Dermis microvascular lymphatic vessel endothelial cell (primary cell): ENCODE measurements around the gene KIAA2012. TPM values are rescaled to one million over a fixed set of nuclear protein-coding genes. Genes with fewer than 3 reads are reported as not detected.
"Not testable (repeated sequence)": the region's sequence is repeated elsewhere in the genome, so short reads cannot be mapped to it uniquely, and the experiment has no call there.

Experiments used
- DNase-seq, 2 donors: peaks; one replicate each; pipeline versions ENCODE4 v3.0.0 to v3.0.0-alpha.2; 2010; ENCODE audit warnings: low read depth in 2 of 2
- total RNA-seq: library from RNA; depleted of rRNA; stranded (reverse); fragments of >200 nt; gene quantifications from 2 replicates; pipeline ENCODE4 v1.2.1, GENCODE V29; 2014

KIAA2012 gene
- total RNA-seq, 1 donor from 2014 or later: not detected

DNA sequence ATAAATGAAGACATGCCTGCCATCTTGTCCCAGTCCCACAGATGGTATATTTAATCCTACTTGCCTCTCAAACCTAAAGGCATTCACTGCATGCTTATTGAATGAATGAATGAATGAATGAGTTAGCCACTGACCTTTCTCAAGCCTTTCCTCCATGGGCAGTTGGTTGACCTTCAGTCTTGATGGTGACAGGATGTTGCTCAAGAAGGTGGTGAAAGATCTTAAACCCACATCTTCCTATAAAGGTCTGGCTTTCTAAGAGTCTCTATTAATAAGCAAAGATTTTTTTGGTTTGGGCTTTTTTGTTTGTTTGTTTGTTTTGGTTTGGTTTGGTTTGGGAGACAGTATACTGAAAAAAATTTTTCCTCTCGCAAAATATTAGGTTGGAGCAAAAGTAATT lies 41.7 kb downstream of the KIAA2012 start:
- no peak for DNase-seq

DNA sequence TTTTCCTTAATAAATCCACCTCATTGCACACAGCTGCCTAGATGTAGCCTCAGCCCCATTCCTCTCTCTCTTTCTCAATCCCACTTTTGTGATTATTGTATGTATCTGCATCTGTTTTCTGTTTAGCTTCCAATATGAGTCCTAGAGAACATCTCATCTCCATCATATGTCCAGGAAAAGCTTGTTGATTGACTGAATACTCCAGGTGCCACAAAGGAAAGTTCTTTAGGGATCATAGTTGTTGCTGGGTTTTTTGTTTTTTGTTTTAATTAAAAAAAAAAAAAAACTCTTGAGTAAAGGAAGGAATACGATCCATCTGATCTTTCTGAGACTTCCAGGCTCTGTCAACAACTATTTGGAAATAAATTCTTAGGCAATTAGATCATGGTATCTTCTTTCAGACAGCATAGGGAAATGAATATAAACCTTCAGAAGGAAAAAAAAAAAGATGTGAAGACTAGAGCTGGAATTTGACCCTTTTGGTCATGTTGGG lies 42.5 kb downstream of the KIAA2012 start:
- DNase-seq: no peak

GRCh38 chr2:202116691-202117090 lies 43.6 kb downstream of the KIAA2012 start:
- no peak for DNase-seq

- peak in 1 of 2 donors; percentile 22 for DNase-seq
Observed at GRCh38 chr2:202118168-202118567, 45.1 kb downstream of the KIAA2012 start.

DNA sequence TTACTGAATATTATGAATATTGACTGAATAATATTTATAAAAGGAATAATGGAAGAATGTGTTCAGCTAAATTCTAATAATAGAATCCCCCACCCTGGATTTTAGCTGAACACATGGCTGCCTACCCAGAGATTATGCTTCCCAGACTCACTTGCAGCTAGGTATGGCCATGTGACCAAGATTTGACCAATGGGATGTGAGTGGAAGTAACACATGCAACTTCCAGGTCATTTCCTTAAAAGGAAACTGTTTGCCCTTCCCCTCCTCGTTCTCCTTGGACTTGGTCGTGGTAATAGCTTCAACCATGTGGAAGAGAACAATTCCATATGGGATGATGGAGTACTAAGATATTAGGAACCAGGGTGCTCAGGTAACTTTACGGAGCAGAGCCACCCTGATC lies 47.8 kb downstream of the KIAA2012 start:
- no peak for DNase-seq

GRCh38 chr2:202121532-202122162 lies 48.6 kb downstream of the KIAA2012 start:
- no peak for DNase-seq

DNA sequence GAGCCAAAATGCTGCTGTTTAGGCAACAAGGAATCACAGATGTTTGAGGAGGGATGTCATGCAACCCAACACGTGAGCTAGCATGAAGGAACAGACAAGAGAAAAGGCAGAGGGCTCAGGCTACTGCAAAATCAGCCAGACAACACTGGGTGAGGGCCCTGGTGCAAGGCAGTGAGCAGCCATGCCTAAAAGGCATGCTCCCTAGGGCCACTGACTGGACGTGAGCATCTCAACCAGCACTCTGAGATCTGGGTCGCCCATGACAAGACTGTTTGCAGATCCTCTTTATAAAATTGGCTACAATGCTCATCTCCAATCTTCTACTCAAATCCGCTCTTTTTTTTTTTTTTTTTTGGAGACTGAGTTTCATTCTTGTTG lies 49.1 kb downstream of the KIAA2012 start:
- DNase-seq: no peak

DNA sequence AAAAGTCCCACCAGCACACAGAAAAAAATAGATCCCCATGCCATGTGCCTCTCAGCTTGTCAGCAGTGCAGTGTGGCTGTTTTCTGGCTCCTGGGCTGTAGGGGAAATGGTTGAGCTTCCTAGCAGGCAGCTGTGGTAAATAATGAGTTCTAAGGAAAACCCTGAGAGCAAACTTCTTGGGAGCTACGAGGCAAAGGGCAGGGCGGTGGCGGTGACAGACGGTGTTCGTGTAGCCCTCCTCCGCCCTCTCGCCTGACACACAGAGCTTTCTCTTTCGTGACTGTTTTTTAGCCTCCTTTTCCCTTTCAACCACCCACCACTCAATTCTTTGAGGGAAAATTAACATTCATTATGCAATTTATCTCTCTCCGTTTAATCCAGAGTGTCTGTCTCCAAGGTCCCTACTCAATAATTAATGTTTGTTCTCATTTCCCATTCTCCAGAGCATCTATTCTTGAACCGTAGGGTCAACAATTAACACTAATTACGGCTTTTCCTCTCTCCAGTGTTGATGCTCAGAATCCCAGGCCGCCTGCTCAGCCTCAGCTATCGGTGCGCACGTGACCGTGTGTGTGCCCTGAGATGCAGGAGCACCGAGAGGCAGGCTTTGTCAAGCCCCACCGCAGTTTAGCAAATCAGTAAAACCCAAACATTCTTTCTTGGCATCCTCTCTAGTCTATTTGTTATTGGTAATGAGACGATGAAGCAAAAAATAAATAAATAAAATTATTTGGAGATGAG lies 50.1 kb downstream of the KIAA2012 start:
- DNase-seq: no peak

DNA sequence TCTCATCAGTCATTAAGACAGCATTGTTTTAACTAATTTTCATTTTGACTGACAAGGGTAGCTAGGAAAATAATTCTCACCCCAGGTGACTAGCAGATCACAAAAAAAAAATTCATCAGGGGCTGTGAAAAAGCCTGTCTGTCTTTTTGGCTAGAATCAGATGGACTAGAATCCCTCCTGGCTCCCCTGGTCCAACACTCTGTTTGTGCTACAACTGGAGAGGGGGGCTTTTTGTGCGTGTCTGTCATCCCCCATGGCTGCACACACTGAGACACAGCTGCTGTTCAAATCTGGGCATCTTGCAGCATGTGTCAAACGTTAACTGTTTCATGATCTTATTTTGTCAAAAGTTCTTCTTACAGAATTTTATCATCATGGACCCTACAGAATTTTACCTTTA lies 51.2 kb downstream of the KIAA2012 start:
- DNase-seq: no peak

DNA sequence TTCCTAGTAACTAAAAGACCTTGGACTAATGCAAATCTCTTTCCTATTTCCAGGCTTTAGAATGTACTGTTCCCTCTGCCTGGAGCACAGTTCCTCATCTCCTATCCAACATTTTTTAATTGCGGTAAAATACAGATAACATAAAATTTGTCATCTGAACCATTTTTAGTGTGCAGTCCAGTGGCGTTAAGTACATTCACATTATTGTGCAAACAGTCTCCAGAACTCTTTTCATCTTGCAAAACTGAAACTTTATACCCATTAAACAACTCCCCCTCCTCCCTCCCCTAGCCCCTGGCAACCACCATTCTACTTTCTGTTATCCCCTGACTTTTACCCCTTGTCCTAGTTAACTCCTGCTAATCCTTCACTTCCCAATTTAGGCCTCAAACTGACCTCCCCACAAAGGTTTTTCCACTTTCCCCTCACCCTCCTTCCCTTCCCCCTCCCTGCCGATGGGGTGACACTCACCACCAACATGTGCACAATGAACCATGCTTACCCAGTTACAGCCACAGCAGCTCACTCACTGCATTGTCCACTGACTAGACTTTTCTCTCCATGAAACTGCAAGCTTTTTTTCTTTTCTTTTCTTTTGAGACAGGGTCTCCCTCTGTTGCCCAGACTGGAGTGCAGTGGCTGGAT lies 54.8 kb downstream of the KIAA2012 start:
- no peak for DNase-seq

DNA sequence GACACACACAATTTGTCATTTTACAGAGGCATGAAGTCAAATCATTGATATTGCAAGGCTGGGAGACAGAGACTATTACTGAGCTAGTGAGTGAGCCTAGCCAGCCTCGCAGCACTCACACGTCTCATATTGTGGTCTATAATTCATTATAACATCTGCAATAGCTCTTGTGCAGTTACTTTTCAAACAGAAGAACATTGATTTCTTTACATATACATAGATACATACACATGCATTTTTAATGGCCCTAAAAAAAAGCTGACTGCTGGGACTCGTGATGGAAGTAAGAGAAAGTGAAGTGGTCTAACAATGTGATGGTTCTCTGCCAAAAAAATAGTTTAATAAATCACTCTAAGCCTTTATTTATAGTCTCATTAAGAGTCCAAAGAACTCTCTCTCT lies 56.8 kb downstream of the KIAA2012 start:
- no peak for DNase-seq

DNA sequence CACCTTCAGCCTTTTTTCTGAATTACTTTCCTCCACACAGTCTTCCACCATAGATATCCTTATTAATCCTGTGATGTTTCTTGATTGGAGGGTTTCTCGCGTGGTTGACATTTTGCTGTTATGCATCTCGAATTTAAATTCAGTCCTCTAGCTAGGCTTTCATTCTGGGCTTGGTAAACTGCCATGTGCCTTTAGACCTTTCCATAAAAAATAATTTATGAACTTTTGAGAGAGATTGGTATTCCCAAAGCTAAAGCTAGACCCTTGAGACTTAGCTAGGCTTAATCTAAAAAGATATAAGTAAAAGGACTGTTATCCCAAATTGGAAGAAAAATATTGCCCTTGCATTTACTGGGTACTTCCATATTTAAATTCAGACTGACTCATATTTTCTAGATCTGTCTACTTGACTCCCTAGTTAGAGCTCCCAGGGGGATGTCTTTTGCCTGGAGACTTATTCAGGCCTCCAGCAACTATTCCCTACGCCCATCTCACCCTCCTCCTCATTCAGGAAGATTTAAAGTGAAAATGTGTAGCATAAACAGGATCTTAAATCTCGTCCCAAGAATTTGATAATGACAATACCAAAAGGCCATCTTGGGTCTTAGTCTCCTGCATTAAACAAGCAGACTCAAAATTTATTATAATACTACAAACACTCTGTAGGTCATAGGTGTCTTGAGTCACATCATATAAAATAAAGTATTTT lies 60.3 kb downstream of the KIAA2012 start:
- DNase-seq: no peak

- DNase-seq: no peak
Observed at GRCh38 chr2:202133909-202134265, 60.8 kb downstream of the KIAA2012 start.

DNA sequence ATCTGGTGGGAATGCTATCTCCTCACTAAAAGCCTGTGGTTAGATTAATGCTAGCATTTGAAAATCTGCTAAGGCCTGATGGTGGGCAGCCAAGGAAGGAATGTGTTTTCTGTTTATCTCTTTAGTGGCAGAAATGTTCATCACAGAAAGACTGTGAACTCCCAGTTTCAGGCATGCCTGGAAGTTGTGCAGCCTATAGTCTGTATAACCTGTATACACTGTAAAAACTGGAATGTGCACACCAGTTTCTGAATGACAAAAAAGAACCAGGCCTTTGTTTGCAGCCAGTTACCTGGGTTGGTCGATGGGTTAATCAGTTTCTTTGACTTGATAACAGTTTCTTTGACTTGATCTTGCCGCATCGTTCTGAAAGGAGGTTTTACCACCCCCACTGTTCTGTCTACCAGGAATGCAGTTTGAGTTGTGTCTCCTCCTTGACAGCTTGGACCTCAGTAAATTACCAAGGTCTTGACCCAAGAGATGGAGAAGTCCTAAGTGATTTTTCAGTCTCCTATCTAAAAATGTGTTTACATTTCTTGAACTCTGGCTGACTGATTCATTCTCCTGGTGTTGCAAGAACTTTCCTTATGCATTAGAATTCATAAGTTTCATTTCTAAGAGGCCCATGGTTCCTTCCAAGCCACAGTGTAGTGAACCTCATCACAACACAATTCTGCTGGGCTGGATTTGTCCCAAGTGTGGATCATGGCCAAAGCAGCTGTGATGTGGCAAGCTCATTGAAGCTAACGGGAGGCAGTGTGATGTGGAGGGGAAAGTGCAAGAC lies 62.2 kb downstream of the KIAA2012 start:
- DNase-seq: no peak

DNA sequence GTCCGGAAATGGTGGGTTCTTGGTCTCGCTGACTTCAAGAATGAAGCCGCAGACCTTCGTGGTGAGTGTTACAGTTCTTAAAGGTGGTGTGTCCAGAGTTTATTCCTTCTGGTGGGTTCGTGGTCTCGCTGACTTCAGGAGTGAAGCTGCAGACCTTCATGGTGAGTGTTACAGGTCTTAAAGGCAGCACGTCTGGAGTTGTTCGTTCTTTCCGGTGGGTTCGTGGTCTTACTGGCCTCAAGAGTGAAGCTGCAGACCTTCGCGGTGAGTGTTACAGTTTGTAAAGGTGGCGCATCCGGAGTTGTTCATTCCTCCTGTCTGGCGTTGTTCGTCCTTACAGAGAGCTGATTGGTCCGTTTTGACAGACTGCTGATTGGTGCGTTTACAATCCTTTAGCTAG lies 63.0 kb downstream of the KIAA2012 start:
- DNase-seq: not testable (repeated sequence)

GRCh38 chr2:202136526-202136925 lies 63.5 kb downstream of the KIAA2012 start:
- DNase-seq: no peak

GRCh38 chr2:202140522-202141252 lies 67.6 kb downstream of the KIAA2012 start:
- no peak for DNase-seq

DNA sequence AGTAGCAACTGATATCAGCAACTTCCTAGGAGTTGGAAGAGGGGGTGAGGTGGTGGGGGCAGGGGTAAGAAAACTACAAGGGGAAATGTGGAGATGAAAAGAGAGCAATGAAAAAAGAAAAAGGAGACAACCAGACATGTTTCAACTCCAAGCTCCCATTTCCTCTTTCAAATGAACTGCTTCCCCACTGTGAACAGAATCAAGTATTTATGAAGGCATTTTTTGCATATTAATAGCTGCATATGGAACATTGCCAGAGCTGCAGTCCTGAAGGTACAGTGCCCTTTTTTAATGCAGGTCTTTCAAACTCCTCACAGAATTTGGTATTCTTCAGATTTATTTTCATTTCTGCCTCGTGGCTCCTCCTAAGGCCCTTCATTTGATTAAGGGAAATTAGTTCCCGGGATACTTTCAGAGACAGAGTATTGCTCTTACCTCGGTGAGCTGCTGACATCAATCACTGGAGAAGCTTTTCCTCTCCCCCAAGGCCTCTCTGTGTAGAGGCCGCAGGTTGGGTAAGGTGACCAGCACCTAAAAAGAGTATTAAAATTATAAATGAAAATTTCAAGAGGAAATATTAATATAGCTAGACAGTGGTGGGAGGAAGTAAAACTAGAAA lies 68.4 kb downstream of the KIAA2012 start:
- no peak for DNase-seq

- no peak for DNase-seq
Observed at GRCh38 chr2:202142540-202142939, 69.5 kb downstream of the KIAA2012 start.

- no peak for DNase-seq
Observed at GRCh38 chr2:202147775-202148174, 74.7 kb downstream of the KIAA2012 start.
